Ectodermal cell (in vitro differentiated cells): Measurements from ENCODE around the gene RPL10. TPM values are rescaled to one million over a fixed set of nuclear protein-coding genes. Genes with fewer than 3 reads are reported as not detected.
A peak's percentile ranks its signal among the peaks of the same experiment; 100 is the strongest.

ENCODE experiments used
- H3K27ac ChIP-seq: 2 replicates; pipeline ENCODE4 v1.7.0; 2013; ENCODE audit warnings: mild to moderate bottlenecking, low read depth, low read length; ENCODE audit not compliant: insufficient read depth, poor library complexity, severe bottlenecking
- H3K27me3 ChIP-seq: 2 replicates; pipeline ENCODE4 v1.7.0; 2013; ENCODE audit warnings: mild to moderate bottlenecking, low read length; ENCODE audit not compliant: insufficient read depth, control insufficient read depth, poor library complexity, severe bottlenecking
- H3K36me3 ChIP-seq: one replicate; pipeline ENCODE4 v1.7.0; 2013; ENCODE audit warnings: low read length; ENCODE audit not compliant: control insufficient read depth, insufficient read depth
- H3K4me1 ChIP-seq: one replicate; pipeline ENCODE4 v1.7.0; 2013; ENCODE audit warnings: low read length; ENCODE audit not compliant: control insufficient read depth, insufficient read depth
- H3K4me3 ChIP-seq: 2 replicates; pipeline ENCODE4 v1.7.0; 2013; ENCODE audit warnings: low read depth, low read length, control low read depth; ENCODE audit not compliant: insufficient read depth
- H3K9me3 ChIP-seq: 2 replicates; pipeline ENCODE4 v1.7.0; 2013; ENCODE audit warnings: mild to moderate bottlenecking, low read length, moderate library complexity; ENCODE audit not compliant: control insufficient read depth
- WGBS, 2 experiments: methylation state at CpG; one replicate each; pipeline ENCODE4 v1.1.7; 2013; ENCODE audit warnings: missing lambda C conversion rate in 2 of 2; 5-methylcytosine and 5-hydroxymethylcytosine counted together
- polyA plus RNA-seq, 4 experiments: library from polyadenylated mRNA; stranded (reverse); fragments of 50-300 nt; gene quantifications; one replicate each; pipeline ENCODE4 v1.2.3, GENCODE V29; 2013

Gene RPL10
- 2,698 TPM for polyA plus RNA-seq (2013, experiment 1 of 4)
- polyA plus RNA-seq (2013, experiment 2 of 4): 2,845 TPM
- 2,945 TPM for polyA plus RNA-seq (2013, experiment 3 of 4)
- polyA plus RNA-seq (2013, experiment 4 of 4): 3,150 TPM

- H3K27ac ChIP-seq: peak within 1 kb of the TSS; percentile 96
- WGBS, 2 experiments: 0% methylated on average over 69 of the region's 69 CpGs
- H3K4me1 ChIP-seq: no peaks in the 10 kb centered on the region
- H3K4me3 ChIP-seq: peak within 1 kb of the TSS; percentile 80
- no peaks in the 10 kb centered on the region for H3K9me3 ChIP-seq
- peaks cover 12% of the 10 kb centered on the region for H3K36me3 ChIP-seq
- no peaks in the 10 kb centered on the region for H3K27me3 ChIP-seq
Measured at GRCh38 chrX:154397888-154398667, at the start of gene RPL10. Gene RPL10 (plus strand): TSS chrX:154398377. CDS start chrX:154398520, 143 bp downstream.

- Histone ChIP-seq H3K4me3 (no peak overlapping the region), H3K4me1 (no peaks in the 10 kb centered on the region), H3K27ac (peak overlapping the region; percentile 26), H3K36me3 (peaks cover 34% of the 10 kb centered on the region), H3K9me3 (no peaks in the 10 kb centered on the region), H3K27me3 (no peaks in the 10 kb centered on the region)
- 93 to 95% methylated on average over 24 of the region's 24 CpGs for WGBS, 2 experiments
Measured at GRCh38 chrX:154348646-154349358, 49.4 kb upstream of the RPL10 start.

GRCh38 chrX:154349359-154349935 is 48.7 kb upstream of the RPL10 start:
- Histone ChIP-seq H3K27ac (no peak overlapping the region), H3K9me3 (no peaks in the 10 kb centered on the region), H3K27me3 (no peaks in the 10 kb centered on the region), H3K4me1 (no peaks in the 10 kb centered on the region), H3K36me3 (peaks cover 40% of the 10 kb centered on the region), H3K4me3 (no peak overlapping the region)
- 93 to 95% methylated on average over 19 of the region's 19 CpGs for WGBS, 2 experiments

- WGBS, 2 experiments: 95 to 96% methylated on average over 15 of the region's 15 CpGs
- no peaks in the 10 kb centered on the region for H3K27me3 ChIP-seq
- no peak overlapping the region for H3K27ac ChIP-seq
- H3K4me1 ChIP-seq: no peaks in the 10 kb centered on the region
- H3K9me3 ChIP-seq: no peaks in the 10 kb centered on the region
- no peak overlapping the region for H3K4me3 ChIP-seq
- H3K36me3 ChIP-seq: peaks cover 41% of the 10 kb centered on the region
Measured at GRCh38 chrX:154349979-154350378, 48.2 kb upstream of the RPL10 start.

- Histone ChIP-seq H3K9me3 (no peaks in the 10 kb centered on the region), H3K27ac (peak overlapping the region; percentile 26), H3K4me1 (no peaks in the 10 kb centered on the region), H3K4me3 (no peak overlapping the region), H3K36me3 (peaks cover 41% of the 10 kb centered on the region), H3K27me3 (no peaks in the 10 kb centered on the region)
- WGBS, 2 experiments: 94 to 97% methylated on average over 19 of the region's 19 CpGs
Measured at GRCh38 chrX:154350429-154351182, 47.6 kb upstream of the RPL10 start.

GRCh38 chrX:154351183-154352011 is 46.8 kb upstream of the RPL10 start:
- 96% methylated on average over 30 of the region's 30 CpGs for WGBS, 2 experiments
- no peaks in the 10 kb centered on the region for H3K9me3 ChIP-seq
- no peak overlapping the region for H3K4me3 ChIP-seq
- H3K36me3 ChIP-seq: peaks cover 44% of the 10 kb centered on the region
- no peak overlapping the region for H3K27ac ChIP-seq
- H3K27me3 ChIP-seq: no peaks in the 10 kb centered on the region
- H3K4me1 ChIP-seq: no peaks in the 10 kb centered on the region

GRCh38 chrX:154352012-154352401 is 46.2 kb upstream of the RPL10 start:
- H3K9me3 ChIP-seq: no peaks in the 10 kb centered on the region
- H3K36me3 ChIP-seq: peaks cover 45% of the 10 kb centered on the region
- H3K27ac ChIP-seq: no peak overlapping the region
- WGBS, 2 experiments: 94% methylated on average over 14 of the region's 14 CpGs
- H3K4me3 ChIP-seq: no peak overlapping the region
- no peaks in the 10 kb centered on the region for H3K27me3 ChIP-seq
- H3K4me1 ChIP-seq: no peaks in the 10 kb centered on the region

- no peak overlapping the region for H3K27ac ChIP-seq
- H3K27me3 ChIP-seq: no peaks in the 10 kb centered on the region
- WGBS, 2 experiments: 96 to 97% methylated on average over 13 of the region's 13 CpGs
- H3K4me1 ChIP-seq: no peaks in the 10 kb centered on the region
- no peak overlapping the region for H3K4me3 ChIP-seq
- H3K36me3 ChIP-seq: peaks cover 49% of the 10 kb centered on the region
- H3K9me3 ChIP-seq: no peaks in the 10 kb centered on the region
Measured at GRCh38 chrX:154352466-154352865, 45.7 kb upstream of the RPL10 start.

- Histone ChIP-seq H3K4me1 (no peaks in the 10 kb centered on the region), H3K36me3 (peaks cover 56% of the 10 kb centered on the region), H3K27ac (no peak overlapping the region), H3K27me3 (no peaks in the 10 kb centered on the region), H3K9me3 (no peaks in the 10 kb centered on the region), H3K4me3 (no peak overlapping the region)
- whole genome bisulfite sequencing, 2 experiments: 96 to 97% methylated on average over 24 of the region's 24 CpGs
Measured at GRCh38 chrX:154353172-154353843, 44.9 kb upstream of the RPL10 start.
